ENCODE measurements around the gene MAPK11. TPM values are rescaled to one million over a fixed set of nuclear protein-coding genes. Genes with fewer than 3 reads are reported as not detected.

The MAPK11 gene
- total RNA-seq, 1 donor from 2014 or later, result not detected

GRCh38 chr22:50302041-50302541 is 31.9 kb upstream of the MAPK11 start:
- Histone ChIP-seq H3K4me2 (no peak overlapping the region), H3K79me2 (ENCODE audit: low read depth) (peaks cover 78% of the 10 kb centered on the region), H3K4me3 (no peak overlapping the region), H3K9me3 (ENCODE audit: low read depth) (no peaks in the 10 kb centered on the region), H2AFZ (replicated peaks) (no peak overlapping the region), H3K36me3 (no peaks in the 10 kb centered on the region), H3K27ac (no peak overlapping the region), H4K20me1 (ENCODE audit: low read depth) (peaks cover 93% of the 10 kb centered on the region), H3K27me3 (peaks cover 24% of the 10 kb centered on the region), H3K9ac (no peak overlapping the region), H3F3A (ENCODE audit: low read depth) (no peaks in the 10 kb centered on the region), H3K4me1 (peaks cover 35% of the 10 kb centered on the region)
- no peak for DNase-seq (ENCODE audit: low spot score)
- Mint-ChIP-seq H3K27me3 (ENCODE audit: insufficient read depth, low read depth) (peaks cover 6% of the 10 kb centered on the region), H3K4me1 (peaks cover 36% of the 10 kb centered on the region), H3K9me3 (no peaks in the 10 kb centered on the region), H3K36me3 (peaks cover 3% of the 10 kb centered on the region), H3K4me3 (no peak overlapping the region), H3K27ac (no peak overlapping the region)
- TF ChIP-seq EZH2phosphoT487 (IDR thresholded peaks at IDR 0.05) (no peak), EZH2 (IDR thresholded peaks at IDR 0.05) (no peak), CTCF (IDR thresholded peaks at IDR 0.05) (no peak)

GRCh38 chr22:50301581-50301991 is 31.4 kb upstream of the MAPK11 start:
- Histone ChIP-seq H3K4me1 (peaks cover 35% of the 10 kb centered on the region), H4K20me1 (ENCODE audit: low read depth) (peaks cover 98% of the 10 kb centered on the region)
- no peak for TF ChIP-seq EZH2 (IDR thresholded peaks at IDR 0.05)
- no peak for TF ChIP-seq EZH2phosphoT487 (IDR thresholded peaks at IDR 0.05)

DNA sequence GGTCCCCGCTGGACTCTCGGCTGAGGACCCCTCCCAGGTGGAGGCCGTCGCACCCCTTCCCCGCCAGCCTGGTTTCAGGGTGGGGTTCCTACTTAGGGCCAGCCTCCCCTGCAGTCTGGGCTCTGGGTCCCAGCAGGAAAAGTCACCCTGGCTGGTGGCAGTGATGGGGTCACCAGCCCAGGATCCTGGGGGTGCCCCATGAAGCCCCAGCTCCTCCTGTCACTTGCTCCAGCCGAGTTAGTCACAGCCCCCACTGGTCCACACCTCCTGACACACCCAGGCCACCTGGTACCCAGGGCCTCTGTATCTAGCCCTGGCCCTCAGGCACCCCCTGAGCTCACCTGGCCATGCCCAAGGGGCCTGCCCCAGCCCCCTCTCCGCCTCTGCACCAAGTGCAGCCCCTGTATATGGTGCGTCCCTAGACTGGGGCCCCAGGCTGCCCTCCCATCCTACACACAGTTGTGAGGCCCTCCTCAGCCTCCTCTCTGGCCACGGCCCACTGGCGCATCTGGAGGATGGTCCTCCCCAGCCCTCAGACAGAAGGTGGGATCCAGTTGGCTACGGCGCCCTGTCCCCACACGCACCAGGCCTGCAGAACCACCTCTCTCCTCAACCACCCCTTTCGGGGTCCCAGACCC is 30.6 kb upstream of the MAPK11 start:
- H3K27ac Mint-ChIP-seq, result no peak overlapping the region
- peaks cover 78% of the 10 kb centered on the region for H3K79me2 ChIP-seq (ENCODE audit: low read depth)

More at GRCh38 chr22:50301581-50301991, 31.4 kb upstream of the MAPK11 start:
- Histone ChIP-seq H2AFZ (replicated peaks) (no peak overlapping the region), H3K4me2 (no peak overlapping the region), H3K36me3 (no peaks in the 10 kb centered on the region), H3K27me3 (peaks cover 24% of the 10 kb centered on the region), H3K9ac (no peak overlapping the region), H3K4me3 (no peak overlapping the region), H3K27ac (no peak overlapping the region), H3F3A (ENCODE audit: low read depth) (no peaks in the 10 kb centered on the region), H3K9me3 (ENCODE audit: low read depth) (no peaks in the 10 kb centered on the region), H3K79me2 (ENCODE audit: low read depth) (peaks cover 79% of the 10 kb centered on the region)
- DNase-seq (ENCODE audit: low spot score), result no peak
- peaks cover 36% of the 10 kb centered on the region for H3K4me1 Mint-ChIP-seq
- H3K9me3 Mint-ChIP-seq, result no peaks in the 10 kb centered on the region
- no peak overlapping the region for H3K27ac Mint-ChIP-seq
- peaks cover 3% of the 10 kb centered on the region for H3K36me3 Mint-ChIP-seq
- no peak overlapping the region for H3K4me3 Mint-ChIP-seq
- peaks cover 6% of the 10 kb centered on the region for H3K27me3 Mint-ChIP-seq (ENCODE audit: insufficient read depth, low read depth)

More for the DNA sequence above, 30.6 kb upstream of the MAPK11 start:
- no peak overlapping the region for H3K27ac ChIP-seq
- H3K27me3 Mint-ChIP-seq (ENCODE audit: insufficient read depth, low read depth), result peaks cover 6% of the 10 kb centered on the region
- H3K4me1 ChIP-seq, result peaks cover 33% of the 10 kb centered on the region
- H3F3A ChIP-seq (ENCODE audit: low read depth), result no peaks in the 10 kb centered on the region
- H3K27me3 ChIP-seq, result peaks cover 24% of the 10 kb centered on the region
- H3K9me3 ChIP-seq (ENCODE audit: low read depth), result no peaks in the 10 kb centered on the region
- no peak for DNase-seq (ENCODE audit: low spot score)
- TF ChIP-seq CTCF (IDR thresholded peaks at IDR 0.05) (no peak), EZH2phosphoT487 (IDR thresholded peaks at IDR 0.05) (no peak), EZH2 (IDR thresholded peaks at IDR 0.05) (no peak)
- no peaks in the 10 kb centered on the region for H3K36me3 ChIP-seq
- peak overlapping the region; percentile 53 for H3K4me3 ChIP-seq
- peaks cover 98% of the 10 kb centered on the region for H4K20me1 ChIP-seq (ENCODE audit: low read depth)
- H3K9me3 Mint-ChIP-seq, result no peaks in the 10 kb centered on the region
- H3K9ac ChIP-seq, result no peak overlapping the region
- H3K4me3 Mint-ChIP-seq, result peak overlapping the region; percentile 59
- no peaks in the 10 kb centered on the region for H3K36me3 Mint-ChIP-seq
- no peak overlapping the region for H2AFZ ChIP-seq (replicated peaks)
- peaks cover 30% of the 10 kb centered on the region for H3K4me1 Mint-ChIP-seq
- peak overlapping the region; percentile 94 for H3K4me2 ChIP-seq
